ENCODE results near the gene MDN1. TPM values are rescaled to one million over a fixed set of nuclear protein-coding genes. Genes with fewer than 3 reads are reported as not detected.

Gene MDN1
- total RNA-seq, 4 donors from 2014 or later, result 23.3 to 41.3 (median 24.5) TPM

GRCh38 chr6:89667872-89668556, 151.6 kb downstream of the MDN1 start:
- no peak for TF ChIP-seq CTCF (IDR thresholded peaks at IDR 0.05; ENCODE audit: low read depth)

- TF ChIP-seq CTCF (IDR thresholded peaks at IDR 0.05; ENCODE audit: low read depth), result no peak
These were observed 156.9 kb downstream of the MDN1 start for GRCh38 chr6:89662659-89663223.

- no peak for TF ChIP-seq CTCF (IDR thresholded peaks at IDR 0.05; ENCODE audit: low read depth)
These were observed 158.0 kb downstream of the MDN1 start for GRCh38 chr6:89661559-89661958.

GRCh38 chr6:89660981-89661380, 158.6 kb downstream of the MDN1 start:
- TF ChIP-seq CTCF (IDR thresholded peaks at IDR 0.05; ENCODE audit: low read depth), result no peak

GRCh38 chr6:89657445-89658158, 162.0 kb downstream of the MDN1 start:
- no peak for TF ChIP-seq CTCF (IDR thresholded peaks at IDR 0.05; ENCODE audit: low read depth)

GRCh38 chr6:89655122-89655521, 164.5 kb downstream of the MDN1 start:
- no peak for TF ChIP-seq CTCF (IDR thresholded peaks at IDR 0.05; ENCODE audit: low read depth)

- TF ChIP-seq CTCF (IDR thresholded peaks at IDR 0.05; ENCODE audit: low read depth), result no peak
These were observed 169.0 kb downstream of the MDN1 start for GRCh38 chr6:89650579-89650978.

All from subcutaneous adipose tissue (tissue), 4 donors.